K562 (cell line): ENCODE measurements around the gene KCNA2. TPM values are rescaled to one million over a fixed set of nuclear protein-coding genes. Genes with fewer than 3 reads are reported as not detected.

ENCODE experiments used
- ARID1B ChIP-seq: fragments of 450-650 bp; IDR thresholded peaks from 2 replicates; pipeline ENCODE4 v1.6.1; 2016; ENCODE audit warnings: antibody characterized with exemption, mild to moderate bottlenecking, inconsistent platforms
- ATF1 ChIP-seq, 2 experiments: fragments of 450-650 bp in 1 of 2; IDR thresholded peaks; 2 replicates each; pipeline ENCODE4 v1.6.1; 2016; ENCODE audit warnings: missing compliant biosample characterization in 1 of 2, missing genetic modification characterization in 1 of 2
- ATF3 ChIP-seq, 2 experiments: fragments of 450-650 bp in 1 of 2; sonication (generic) in 1 of 2; formaldehyde crosslinking in 1 of 2; IDR thresholded peaks in 1 of 2; conservative IDR thresholded peaks in 1 of 2; 2 replicates each; pipeline versions ENCODE4 v1.6.1 to v1.8.1; 2016 to 2023; ENCODE audit warnings: mild to moderate bottlenecking in 2 of 2, moderate library complexity in 2 of 2, inconsistent platforms in 1 of 2, missing genetic modification reagents in 1 of 2
- BACH1 ChIP-seq: fragments of 200-800 bp; sonication (Bioruptor generic); IDR thresholded peaks from 2 replicates; pipeline ENCODE4 v1.6.1; 2016; ENCODE audit warnings: missing genetic modification characterization, missing compliant biosample characterization
- C11orf30 ChIP-seq: fragments of 450-650 bp; IDR thresholded peaks from 2 replicates; pipeline ENCODE4 v1.6.1; 2016; ENCODE audit warnings: low read depth, mild to moderate bottlenecking
- CBFA2T3 ChIP-seq: fragments of 450-650 bp; IDR thresholded peaks from 2 replicates; pipeline ENCODE4 v1.6.1; 2017
- CBX3 ChIP-seq, 2 experiments: IDR thresholded peaks; 1 replicate in 1 of 2; 2 replicates in 1 of 2; pipeline ENCODE4 v1.6.1; 2012; ENCODE audit warnings: inconsistent platforms in 2 of 2, low read length in 2 of 2, borderline replicate concordance in 1 of 2, control low read depth in 1 of 2
- CTBP1 ChIP-seq: fragments of 450-650 bp; IDR thresholded peaks from 2 replicates; pipeline ENCODE4 v1.6.1; 2016; ENCODE audit warnings: borderline replicate concordance
- DPF2 ChIP-seq: fragments of 450-650 bp; IDR thresholded peaks from 2 replicates; pipeline ENCODE4 v1.6.1; 2016
- E2F6 ChIP-seq, 2 experiments: IDR thresholded peaks; 2 replicates each; pipeline ENCODE4 v1.6.1; 2011; ENCODE audit warnings: borderline replicate concordance in 1 of 2, control low read depth in 1 of 2, low read depth in 1 of 2, low read length in 1 of 2, mild to moderate bottlenecking in 1 of 2, mixed read lengths in 1 of 2, moderate library complexity in 1 of 2; ENCODE audit not compliant: insufficient read depth in 1 of 2, insufficient read length in 1 of 2, poor library complexity in 1 of 2, severe bottlenecking in 1 of 2; ENCODE audit errors: extremely low read depth in 1 of 2
- EP300 ChIP-seq: IDR thresholded peaks from 2 replicates; pipeline ENCODE4 v1.6.1; 2012; ENCODE audit warnings: low read length, improper control_type of control experiment
- FOXK2 ChIP-seq, 2 experiments: fragments of 450-650 bp; IDR thresholded peaks in 1 of 2; conservative IDR thresholded peaks in 1 of 2; 2 replicates each; pipeline ENCODE4 v1.6.1; 2016; ENCODE audit warnings: low read depth in 2 of 2, mild to moderate bottlenecking in 1 of 2
- HDAC1 ChIP-seq, 2 experiments: fragments of 450-650 bp; IDR thresholded peaks; 2 replicates each; pipeline ENCODE4 v1.6.1; 2016 to 2017; ENCODE audit warnings: inconsistent platforms in 1 of 2, mild to moderate bottlenecking in 1 of 2, moderate library complexity in 1 of 2
- MAFF ChIP-seq: IDR thresholded peaks from 2 replicates; pipeline ENCODE4 v1.6.1; 2012; ENCODE audit warnings: low read length, improper control_type of control experiment
- MAFG ChIP-seq: fragments of 450-650 bp; conservative IDR thresholded peaks from 2 replicates; pipeline ENCODE4 v1.6.1; 2016; ENCODE audit warnings: missing genetic modification characterization, missing compliant biosample characterization
- MAFK ChIP-seq: IDR thresholded peaks from 2 replicates; pipeline ENCODE4 v1.6.1; 2011; ENCODE audit warnings: low read length, improper control_type of control experiment
- MYNN ChIP-seq, 2 experiments: sonication (generic); formaldehyde crosslinking in 1 of 2; IDR thresholded peaks; 2 replicates each; pipeline versions ENCODE4 v1.5.0 to v1.6.1; 2016 to 2020; ENCODE audit warnings: antibody characterized with exemption in 1 of 2, missing genetic modification reagents in 1 of 2
- NFIC ChIP-seq: fragments of 450-650 bp; IDR thresholded peaks from 2 replicates; pipeline ENCODE4 v1.6.1; 2017; ENCODE audit warnings: mild to moderate bottlenecking, inconsistent platforms
- POLR2AphosphoS5 ChIP-seq: IDR thresholded peaks from 2 replicates; pipeline ENCODE4 v1.6.1; 2011; ENCODE audit warnings: mild to moderate bottlenecking, low read depth, low read length, moderate library complexity; ENCODE audit not compliant: control insufficient read depth, insufficient read depth
- SPI1 ChIP-seq: IDR thresholded peaks from 2 replicates; pipeline ENCODE4 v1.6.1; 2011; ENCODE audit warnings: low read depth, low read length, control low read depth, borderline replicate concordance
- TCF3 ChIP-seq: sonication (generic); formaldehyde crosslinking; IDR thresholded peaks from 2 replicates; pipeline ENCODE4 v1.4.0; 2020; ENCODE audit warnings: mild to moderate bottlenecking, missing genetic modification reagents
- UBTF ChIP-seq, 2 experiments: IDR thresholded peaks; 2 replicates each; pipeline ENCODE4 v1.6.1; 2012; ENCODE audit warnings: improper control_type of control experiment in 2 of 2, low read depth in 2 of 2, low read length in 2 of 2, borderline replicate concordance in 1 of 2
- ZNF354B ChIP-seq: fragments of 250-450 bp; sonication (Bioruptor Pico); IDR thresholded peaks from 2 replicates; pipeline ENCODE4 v1.4.0; 2020
- ZNF431 ChIP-seq: sonication (generic); formaldehyde crosslinking; IDR thresholded peaks from 2 replicates; pipeline ENCODE4 v1.8.0; 2022; ENCODE audit warnings: mild to moderate bottlenecking, missing genetic modification reagents
- polyA plus RNA-seq, 8 experiments: library from polyadenylated mRNA; depleted of rRNA in 4 of 8; stranded (reverse) in 5 of 8; unstranded in 3 of 8; fragments of >200 nt; fragmentation: Nextera tagmentation in 2 of 8; fragmentation: Illumina TruSeq in 1 of 8; extraction: Ambion mirVana in 2 of 8; extraction: Trizol in 1 of 8; gene quantifications; 2 replicates each; pipeline versions ENCODE4 v1.2.1 to v1.2.3, GENCODE V29; 2011 to 2014; ENCODE audit warnings: inconsistent platforms in 1 of 8, missing spikeins in 1 of 8
- total RNA-seq, 7 experiments: library from RNA; depleted of rRNA in 6 of 7; stranded (reverse); fragments of >200 nt in 6 of 7; fragmentation: Illumina TruSeq in 2 of 7; extraction: Trizol in 2 of 7; gene quantifications; 2 replicates each; pipeline versions ENCODE4 v1.2.1 to v1.2.3, GENCODE V29; 2011 to 2021; ENCODE audit warnings: low replicate concordance in 1 of 7

Gene KCNA2
- total and polyA plus RNA-seq, 9 of the 15 experiments (the other 6 are each of a cell fraction or from before 2014, with no cell fraction given): not detected

- peak; percentile 80 for TF ChIP-seq MAFK
- TF ChIP-seq E2F6 (IDR thresholded peaks at IDR 0.05; ENCODE audit: borderline replicate concordance in 1 of 2, extremely low read depth in 1 of 2, insufficient read depth in 1 of 2, insufficient read length in 1 of 2, low read depth in 1 of 2, low read length in 1 of 2, poor library complexity in 1 of 2, severe bottlenecking in 1 of 2): no peak
- peak; percentile 36; the same call in 1 of the 2 replicates for TF ChIP-seq TCF3 (CRISPR knock-in tag)
- TF ChIP-seq C11orf30: peak; percentile 88
- peak; percentile 84 for TF ChIP-seq DPF2
- peak; percentile 47; the same call in 1 of the 2 replicates for TF ChIP-seq EP300
- TF ChIP-seq ATF1 (CRISPR knock-in tag; IDR thresholded peaks at IDR 0.05): no peak
- TF ChIP-seq ATF1 (tag; IDR thresholded peaks at IDR 0.05): 0 out of 2 replicates have a peak, but pooled peaks have one; percentile 14
- TF ChIP-seq MAFG: peak; percentile 87
- peak; percentile 97 for TF ChIP-seq NFIC
- TF ChIP-seq SPI1: 0 out of 2 replicates have a peak, but pooled peaks have one; percentile 14
- peak; percentile 72 for TF ChIP-seq CBFA2T3
- TF ChIP-seq UBTF (IDR thresholded peaks at IDR 0.05; ENCODE audit: borderline replicate concordance in 1 of 2, low read depth in 2 of 2, low read length in 2 of 2): peak in 1 of 2 experiments; percentile 63; a peak in 1 of 4 replicates
- peak; percentile 68 for TF ChIP-seq BACH1
- TF ChIP-seq HDAC1 (IDR thresholded peaks at IDR 0.05): peak in 1 of 2 experiments; percentile 48; a peak in 2 of 4 replicates
- peak; percentile 58; the same call in 1 of the 2 replicates for TF ChIP-seq CTBP1
- no peak for TF ChIP-seq ZNF354B (CRISPR knock-in tag)
- TF ChIP-seq ATF3 (IDR thresholded peaks at IDR 0.05): peak; percentile 50; the same call in 1 of the 2 replicates
- TF ChIP-seq ATF3 (CRISPR knock-in tag; conservative IDR thresholded peaks at IDR 0.05): no peak
- peak in 1 of 2 experiments; percentile 21; a peak in 1 of 3 replicates for TF ChIP-seq CBX3 (IDR thresholded peaks at IDR 0.05; ENCODE audit: borderline replicate concordance in 1 of 2, low read length in 2 of 2)
- TF ChIP-seq ZNF431 (CRISPR knock-in tag): no peak
- TF ChIP-seq POLR2AphosphoS5: peak; percentile 31; the same call in 1 of the 2 replicates
- peak; percentile 86 for TF ChIP-seq ARID1B
- TF ChIP-seq MAFF: peak; percentile 75
- TF ChIP-seq MYNN (IDR thresholded peaks at IDR 0.05): peak; percentile 51; the same call in 1 of the 2 replicates
- no peak for TF ChIP-seq MYNN (CRISPR knock-in tag; IDR thresholded peaks at IDR 0.05)
- TF ChIP-seq FOXK2 (conservative IDR thresholded peaks at IDR 0.05 in 1 of 2, IDR thresholded peaks at IDR 0.05 in 1 of 2; ENCODE audit: low read depth in 2 of 2): peak; percentile 40 to 70; a peak in 3 of 4 replicates
Observed at GRCh38 chr1:110616587-110616986, 10.4 kb upstream of the KCNA2 start (continued).
